Left ventricle myocardium inferior (tissue), 1 donor: Measurements from ENCODE around the gene LCOR. TPM values are rescaled to one million over a fixed set of nuclear protein-coding genes. Genes with fewer than 3 reads are reported as not detected.

Experiments
- DNase-seq: peaks from one replicate; pipeline ENCODE4 v3.0.0-alpha.2; 2020
- H3K27ac ChIP-seq: fragments of 200-600 bp; replicated peaks from 2 replicates; pipeline ENCODE4 v1.8.0; 2021
- H3K27me3 ChIP-seq: fragments of 200-600 bp; 2 replicates; pipeline ENCODE4 v1.8.0; 2021; ENCODE audit warnings: low read depth
- H3K36me3 ChIP-seq: fragments of 200-600 bp; 2 replicates; pipeline ENCODE4 v1.8.0; 2021
- H3K4me1 ChIP-seq: fragments of 200-600 bp; 2 replicates; pipeline ENCODE4 v1.8.0; 2021
- H3K4me3 ChIP-seq: fragments of 200-600 bp; 2 replicates; pipeline ENCODE4 v1.8.0; 2021; ENCODE audit warnings: mild to moderate bottlenecking, moderate library complexity
- H3K9me3 ChIP-seq: fragments of 200-600 bp; replicated peaks from 2 replicates; pipeline ENCODE4 v1.8.0; 2021
- CTCF ChIP-seq: fragments of 200-600 bp; IDR thresholded peaks from 2 replicates; pipeline ENCODE4 v1.8.0; 2021; ENCODE audit warnings: antibody characterized with exemption, mild to moderate bottlenecking, borderline replicate concordance
- intact Hi-C: fragments of 100-400 bp; cut with micrococcal nuclease; formaldehyde crosslinking; loops from one replicate; pipeline ENCODE4 v1.11.0; 2022
- total RNA-seq: library from RNA; stranded (reverse); fragmentation: NEBNext Ultra II Directional; extraction: Animal tissue kit (Norgen Biotek cat#: 25700); gene quantifications from one replicate; pipeline ENCODE4 v1.2.1, GENCODE V29; 2021
- donor health status: DM: no; HTN: yes; CAD: no; lungs with severe emphysema.

Gene LCOR
- total RNA-seq, 1 donor from 2014 or later, result 18.9 TPM

GRCh38 chr10:96949039-96949683 is 117.1 kb downstream of the LCOR start:
- Histone ChIP-seq H3K9me3 (no peaks in the 10 kb centered on the region), H3K27me3 (no peaks in the 10 kb centered on the region), H3K4me1 (peaks cover 48% of the 10 kb centered on the region), H3K27ac (no peak overlapping the region), H3K4me3 (no peak overlapping the region), H3K36me3 (peaks cover 10% of the 10 kb centered on the region)
- intact Hi-C loops, result no loop called here
- no peak for TF ChIP-seq CTCF
- no peak for DNase-seq

DNA sequence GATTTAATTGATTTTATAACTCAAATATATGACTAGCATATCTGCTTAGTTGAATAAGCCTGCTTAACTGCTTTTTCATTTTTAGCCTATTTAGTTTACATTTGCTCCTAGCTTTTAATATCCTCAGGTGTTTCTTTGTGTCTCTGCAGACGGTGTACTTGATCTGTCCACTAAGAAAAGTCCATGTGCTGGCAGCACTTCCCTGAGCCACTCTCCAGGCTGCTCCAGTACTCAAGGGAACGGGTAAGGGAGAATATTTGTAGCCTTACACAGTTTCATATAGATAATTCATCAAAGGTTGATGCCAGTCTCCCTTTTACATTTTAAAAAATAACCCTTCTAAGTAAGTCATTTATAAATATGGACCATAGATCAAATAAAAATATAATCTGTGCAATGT is 119.9 kb downstream of the LCOR start:
- DNase-seq, result no peak
- no peak overlapping the region for H3K4me3 ChIP-seq
- peaks cover 39% of the 10 kb centered on the region for H3K4me1 ChIP-seq
- H3K27ac ChIP-seq, result no peak overlapping the region
- peaks cover 27% of the 10 kb centered on the region for H3K36me3 ChIP-seq
- H3K9me3 ChIP-seq, result no peaks in the 10 kb centered on the region
- TF ChIP-seq CTCF, result no peak
- intact Hi-C loops, result no loop called here
- no peaks in the 10 kb centered on the region for H3K27me3 ChIP-seq

DNA sequence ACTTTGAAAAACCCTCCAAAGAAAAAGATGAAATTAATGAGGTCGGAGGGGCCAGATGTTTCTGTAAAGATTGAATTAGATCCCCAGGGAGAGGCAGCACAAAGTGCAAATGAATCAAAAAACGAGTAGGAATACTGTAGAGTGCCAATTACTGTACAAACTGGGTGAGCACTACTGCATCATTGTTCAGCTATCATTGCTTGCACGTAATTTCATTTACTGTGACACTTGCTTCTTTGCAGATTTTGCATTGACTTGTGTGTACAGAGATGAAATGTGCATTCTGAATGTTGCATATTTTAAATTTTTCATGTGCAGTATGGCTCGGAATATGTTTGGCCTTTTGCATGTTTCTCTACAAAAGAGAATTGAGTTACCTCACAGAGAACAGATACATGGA is 123.7 kb downstream of the LCOR start:
- no peak for DNase-seq
- H3K36me3 ChIP-seq, result peaks cover 22% of the 10 kb centered on the region
- H3K4me1 ChIP-seq, result peaks cover 19% of the 10 kb centered on the region
- H3K9me3 ChIP-seq, result no peaks in the 10 kb centered on the region
- intact Hi-C loops, result no loop called here
- no peaks in the 10 kb centered on the region for H3K27me3 ChIP-seq
- H3K4me3 ChIP-seq, result no peak overlapping the region
- H3K27ac ChIP-seq, result no peak overlapping the region
- no peak for TF ChIP-seq CTCF

DNA sequence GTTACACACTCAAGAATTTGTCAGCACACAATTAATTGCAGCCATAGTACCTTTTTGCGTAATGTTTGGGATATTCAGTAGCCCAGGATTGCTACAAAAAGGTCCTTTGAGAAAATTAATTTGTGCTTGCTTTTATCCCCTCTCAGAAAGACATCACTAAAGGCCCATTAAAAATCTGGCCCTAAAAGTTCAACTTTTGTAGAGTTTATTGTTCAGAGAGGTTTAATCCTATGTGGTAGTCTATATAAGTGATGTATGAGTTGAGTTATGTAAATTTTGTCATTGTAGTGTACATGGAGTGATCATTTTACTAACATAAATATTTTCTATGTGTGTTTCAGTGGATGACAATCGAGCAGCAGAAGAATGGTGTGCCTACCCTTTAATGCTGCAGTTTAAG is 126.0 kb downstream of the LCOR start:
- no peak overlapping the region for H3K27ac ChIP-seq
- no peak for TF ChIP-seq CTCF
- no peaks in the 10 kb centered on the region for H3K9me3 ChIP-seq
- DNase-seq, result no peak
- H3K27me3 ChIP-seq, result no peaks in the 10 kb centered on the region
- intact Hi-C loops, result no loop called here
- peaks cover 24% of the 10 kb centered on the region for H3K4me1 ChIP-seq
- no peak overlapping the region for H3K4me3 ChIP-seq
- peaks cover 21% of the 10 kb centered on the region for H3K36me3 ChIP-seq

DNA sequence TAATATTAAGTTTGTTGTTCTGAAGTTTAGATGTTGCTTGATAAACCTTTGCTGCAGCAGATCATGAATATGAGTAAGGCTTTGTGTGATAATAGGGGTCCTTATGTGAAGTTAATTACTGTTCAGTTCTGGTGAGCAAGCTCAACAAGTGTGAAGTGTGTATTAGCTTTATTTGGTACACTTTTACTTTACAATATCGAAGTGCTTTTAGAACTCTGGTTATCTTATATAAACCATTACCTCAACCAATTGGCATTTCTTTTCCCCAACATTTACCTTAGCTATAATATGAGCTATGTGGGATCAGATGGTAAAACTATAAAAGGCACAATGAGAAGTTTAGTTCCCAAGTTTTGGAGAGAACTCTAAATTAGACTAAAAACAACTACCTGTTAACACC is 127.6 kb downstream of the LCOR start:
- Histone ChIP-seq H3K4me3 (no peak overlapping the region), H3K4me1 (peaks cover 24% of the 10 kb centered on the region), H3K36me3 (peaks cover 20% of the 10 kb centered on the region), H3K27ac (no peak overlapping the region), H3K27me3 (no peaks in the 10 kb centered on the region), H3K9me3 (no peaks in the 10 kb centered on the region)
- TF ChIP-seq CTCF, result no peak
- intact Hi-C loops, result no loop called here
- DNase-seq, result no peak
